Hair follicular keratinocyte (primary cell): ENCODE data around the gene AGTPBP1. TPM values are rescaled to one million over a fixed set of nuclear protein-coding genes. Genes with fewer than 3 reads are reported as not detected.

Source experiments
- total RNA-seq: library from RNA; depleted of rRNA; stranded (reverse); fragments of >200 nt; gene quantifications from 2 replicates; pipeline ENCODE4 v1.2.3, GENCODE V29; 2015

The AGTPBP1 gene, protein sequence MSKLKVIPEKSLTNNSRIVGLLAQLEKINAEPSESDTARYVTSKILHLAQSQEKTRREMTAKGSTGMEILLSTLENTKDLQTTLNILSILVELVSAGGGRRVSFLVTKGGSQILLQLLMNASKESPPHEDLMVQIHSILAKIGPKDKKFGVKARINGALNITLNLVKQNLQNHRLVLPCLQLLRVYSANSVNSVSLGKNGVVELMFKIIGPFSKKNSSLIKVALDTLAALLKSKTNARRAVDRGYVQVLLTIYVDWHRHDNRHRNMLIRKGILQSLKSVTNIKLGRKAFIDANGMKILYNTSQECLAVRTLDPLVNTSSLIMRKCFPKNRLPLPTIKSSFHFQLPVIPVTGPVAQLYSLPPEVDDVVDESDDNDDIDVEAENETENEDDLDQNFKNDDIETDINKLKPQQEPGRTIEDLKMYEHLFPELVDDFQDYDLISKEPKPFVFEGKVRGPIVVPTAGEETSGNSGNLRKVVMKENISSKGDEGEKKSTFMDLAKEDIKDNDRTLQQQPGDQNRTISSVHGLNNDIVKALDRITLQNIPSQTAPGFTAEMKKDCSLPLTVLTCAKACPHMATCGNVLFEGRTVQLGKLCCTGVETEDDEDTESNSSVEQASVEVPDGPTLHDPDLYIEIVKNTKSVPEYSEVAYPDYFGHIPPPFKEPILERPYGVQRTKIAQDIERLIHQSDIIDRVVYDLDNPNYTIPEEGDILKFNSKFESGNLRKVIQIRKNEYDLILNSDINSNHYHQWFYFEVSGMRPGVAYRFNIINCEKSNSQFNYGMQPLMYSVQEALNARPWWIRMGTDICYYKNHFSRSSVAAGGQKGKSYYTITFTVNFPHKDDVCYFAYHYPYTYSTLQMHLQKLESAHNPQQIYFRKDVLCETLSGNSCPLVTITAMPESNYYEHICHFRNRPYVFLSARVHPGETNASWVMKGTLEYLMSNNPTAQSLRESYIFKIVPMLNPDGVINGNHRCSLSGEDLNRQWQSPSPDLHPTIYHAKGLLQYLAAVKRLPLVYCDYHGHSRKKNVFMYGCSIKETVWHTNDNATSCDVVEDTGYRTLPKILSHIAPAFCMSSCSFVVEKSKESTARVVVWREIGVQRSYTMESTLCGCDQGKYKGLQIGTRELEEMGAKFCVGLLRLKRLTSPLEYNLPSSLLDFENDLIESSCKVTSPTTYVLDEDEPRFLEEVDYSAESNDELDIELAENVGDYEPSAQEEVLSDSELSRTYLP
- total RNA-seq = 11.2 and 12.7 TPM in 2 replicates

DNA sequence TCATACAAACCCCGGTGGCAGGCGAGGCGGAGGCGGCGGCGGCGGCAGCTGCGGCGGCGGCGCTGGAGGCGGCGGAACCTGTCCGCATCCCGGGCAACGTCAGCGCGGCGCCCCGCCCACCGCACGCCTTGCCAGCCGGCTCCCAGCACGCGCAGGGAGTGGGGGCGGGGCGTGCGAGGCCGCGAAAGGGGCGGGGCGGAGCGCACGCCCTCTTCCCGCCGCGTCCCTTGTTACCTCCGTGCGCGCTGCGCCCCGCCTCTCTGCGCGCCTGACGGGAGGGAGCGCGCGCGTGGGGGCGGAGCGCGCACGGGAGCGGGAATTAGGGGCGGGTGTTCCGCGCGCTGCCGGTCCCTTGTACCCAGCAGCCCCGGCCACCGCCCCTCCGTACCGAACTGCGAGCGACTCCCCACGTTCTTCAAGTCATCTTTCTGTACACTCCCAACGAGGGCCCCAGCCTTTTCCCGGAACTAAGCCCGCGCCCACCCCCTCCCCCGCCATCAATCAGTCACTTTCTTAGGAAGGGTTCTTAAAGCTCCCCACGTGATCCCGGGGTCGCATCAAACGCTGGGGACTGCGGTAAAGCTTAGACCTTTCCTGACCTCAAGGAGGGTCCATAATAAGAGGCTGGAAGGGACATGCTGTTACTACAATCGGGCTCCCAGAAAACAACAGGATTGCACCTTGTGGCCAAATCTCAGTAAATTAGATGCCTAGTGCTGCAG, at the start of gene AGTPBP1:
Gene AGTPBP1, minus strand, starts transcription at position 80 of the 722 bp plus-strand sequence. CDS start 29,421 bp downstream, outside the sequence.

Other genes starting within 250 kb of the AGTPBP1 start
- 15.7 TPM in 2 replicates for gene NAA35, start 199.2 kb upstream of the AGTPBP1 start, total RNA-seq